Body of pancreas (tissue), 4 donors: ENCODE results near the gene EPGN.

Experiments
- CTCF ChIP-seq, 7 experiments: fragments of 450-650 bp in 4 of 7; fragments of 200-600 bp in 3 of 7; sonication (generic) in 3 of 7; IDR thresholded peaks; one replicate each; pipeline ENCODE4 v1.5.1; 2016 to 2019; ENCODE audit warnings: antibody characterized with exemption in 7 of 7
- POLR2A ChIP-seq, 3 donors: fragments of 450-650 bp; IDR thresholded peaks; one replicate each; pipeline ENCODE4 v1.6.1; 2016; ENCODE audit warnings: antibody characterized with exemption in 3 of 3, mild to moderate bottlenecking in 2 of 3

GRCh38 chr4:74323663-74324062 is 15.4 kb downstream of the EPGN start:
- TF ChIP-seq CTCF (IDR thresholded peaks at IDR 0.05) = no peak
- TF ChIP-seq POLR2A (IDR thresholded peaks at IDR 0.05) = no peak
